NCI-H2029 (cell line): ENCODE measurements around the gene SH2D1A.
"Not testable (repeated sequence)": the region's sequence is repeated elsewhere in the genome, so short reads cannot be mapped to it uniquely, and the experiment has no call there.

ENCODE experiments used
- DNase-seq: peaks from one replicate; lab custom pipeline; 2025; lab: John Stamatoyannopoulos, UW

SH2D1A gene

GRCh38 chrX:124346117-124346876, at the start of gene SH2D1A:
SH2D1A (plus strand) TSS chrX:124346563; CDS start chrX:124346643, 80 bp downstream.
- no peak for DNase-seq

- not testable (repeated sequence) for DNase-seq
Observed at GRCh38 chrX:124299323-124299722, 47.0 kb upstream of the SH2D1A start.

- no peak for DNase-seq
Observed at GRCh38 chrX:124300405-124300804, 46.0 kb upstream of the SH2D1A start.

- no peak for DNase-seq
Observed at GRCh38 chrX:124307253-124307907, 39.0 kb upstream of the SH2D1A start.

GRCh38 chrX:124325732-124326131, 20.6 kb upstream of the SH2D1A start:
- DNase-seq: no peak

- no peak for DNase-seq
Observed at GRCh38 chrX:124328765-124329164, 17.6 kb upstream of the SH2D1A start.

GRCh38 chrX:124332481-124333424, 13.6 kb upstream of the SH2D1A start, which contains the start of gene TEX13D:
TEX13D (plus strand) TSS chrX:124332660; CDS start chrX:124332918, 258 bp downstream.
- DNase-seq: no peak

- DNase-seq: no peak
Observed at GRCh38 chrX:124333862-124334261, 12.5 kb upstream of the SH2D1A start.

GRCh38 chrX:124334555-124334954, 11.8 kb upstream of the SH2D1A start:
- DNase-seq: not testable (repeated sequence)

- DNase-seq: no peak
Observed at GRCh38 chrX:124335598-124335997, 10.8 kb upstream of the SH2D1A start.

- DNase-seq: no peak
Observed at GRCh38 chrX:124337916-124338315, 8.4 kb upstream of the SH2D1A start.

GRCh38 chrX:124338733-124339514, 7.4 kb upstream of the SH2D1A start:
- DNase-seq: no peak

GRCh38 chrX:124341396-124342132, 4.8 kb upstream of the SH2D1A start:
- DNase-seq: no peak

GRCh38 chrX:124342174-124342867, 4.0 kb upstream of the SH2D1A start:
- DNase-seq: no peak

GRCh38 chrX:124343016-124343415, 3.3 kb upstream of the SH2D1A start:
- DNase-seq: no peak

- no peak for DNase-seq
Observed at GRCh38 chrX:124344246-124344645, 2.1 kb upstream of the SH2D1A start.

- DNase-seq: no peak
Observed at GRCh38 chrX:124346877-124347241, 496 bp downstream of the SH2D1A start.

- no peak for DNase-seq
Observed at GRCh38 chrX:124347242-124347641, 879 bp downstream of the SH2D1A start.

GRCh38 chrX:124348182-124348581, 1.8 kb downstream of the SH2D1A start:
- DNase-seq: no peak

- DNase-seq: no peak
Observed at GRCh38 chrX:124348885-124349453, 2.6 kb downstream of the SH2D1A start.
